ENCODE data around the gene RASA3.

The RASA3 gene

DNA sequence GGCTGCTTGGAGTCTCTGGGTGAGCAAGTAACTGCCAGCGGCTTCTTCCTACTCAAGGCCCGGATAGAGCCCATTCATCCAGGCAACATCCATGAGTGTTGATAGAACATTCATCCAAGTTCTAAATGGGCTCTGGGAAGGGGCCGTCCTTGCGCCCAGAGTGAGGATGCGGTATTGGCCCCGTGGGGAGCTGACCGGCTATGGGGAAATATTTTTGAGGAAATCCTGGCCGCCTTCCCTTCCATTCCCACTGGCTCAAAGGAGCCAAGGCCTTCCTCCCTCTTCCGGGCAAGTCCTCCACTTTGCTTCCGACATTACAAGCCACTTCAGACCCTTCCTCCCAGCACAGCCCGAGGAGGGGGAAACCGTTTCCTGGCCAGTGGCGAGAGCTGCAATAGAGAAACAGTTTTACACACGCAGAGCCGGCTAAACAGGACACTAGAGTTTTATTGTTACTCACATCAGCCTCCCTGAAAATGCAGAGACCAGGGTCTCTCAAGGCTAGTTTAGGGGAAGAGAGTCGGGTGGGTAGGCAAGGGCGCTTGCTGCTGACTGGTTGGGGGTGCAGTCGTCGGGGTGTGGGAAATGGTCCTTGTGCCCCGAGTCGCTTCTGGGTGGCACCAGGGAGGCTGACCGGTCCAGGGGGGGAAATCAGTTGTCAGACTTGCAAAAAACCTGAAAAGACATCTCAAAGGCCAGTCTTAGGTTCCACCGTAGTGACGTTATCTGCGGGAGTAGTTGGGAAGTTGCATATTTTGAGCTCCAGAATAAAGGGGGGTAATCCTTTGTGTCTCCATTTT lies 196.1 kb downstream of the RASA3 start:
- Histone ChIP-seq H3K9me3 (replicated peaks; ENCODE audit: insufficient read depth, low read length) (no peaks in the 10 kb centered on the region), H3K9me2 (replicated peaks; ENCODE audit: insufficient read depth, low read length) (no peaks in the 10 kb centered on the region), H3K36me3 (replicated peaks; ENCODE audit: insufficient read depth, low read length) (no peaks in the 10 kb centered on the region), H4K20me1 (ENCODE audit: insufficient read depth, low read length) (no peaks in the 10 kb centered on the region), H3K9ac (ENCODE audit: low read length) (no peak overlapping the region), H3F3A (ENCODE audit: insufficient read depth, low read length) (peaks cover under 1% of the 10 kb centered on the region; the same call in 1 of the 2 replicates), H3K27me3 (replicated peaks; ENCODE audit: insufficient read depth, low read length) (no peaks in the 10 kb centered on the region), H2AFZ (ENCODE audit: low read length) (no peak overlapping the region), H3K4me1 (ENCODE audit: low read length) (peaks cover 8% of the 10 kb centered on the region), H3K4me3 (ENCODE audit: low read length) (no peak overlapping the region), H3K4me2 (ENCODE audit: low read depth, low read length) (no peak overlapping the region), H3K27ac (ENCODE audit: low read length) (no peak overlapping the region), H3K79me2 (ENCODE audit: low read length) (no peaks in the 10 kb centered on the region)
- TF ChIP-seq EZH2phosphoT487 (IDR thresholded peaks at IDR 0.05; ENCODE audit: low read length) (no peak), EZH2 (optimal IDR thresholded peaks at IDR 0.05; ENCODE audit: low read depth, low read length) (no peak)
- TF ChIP-seq, protein P1, sequence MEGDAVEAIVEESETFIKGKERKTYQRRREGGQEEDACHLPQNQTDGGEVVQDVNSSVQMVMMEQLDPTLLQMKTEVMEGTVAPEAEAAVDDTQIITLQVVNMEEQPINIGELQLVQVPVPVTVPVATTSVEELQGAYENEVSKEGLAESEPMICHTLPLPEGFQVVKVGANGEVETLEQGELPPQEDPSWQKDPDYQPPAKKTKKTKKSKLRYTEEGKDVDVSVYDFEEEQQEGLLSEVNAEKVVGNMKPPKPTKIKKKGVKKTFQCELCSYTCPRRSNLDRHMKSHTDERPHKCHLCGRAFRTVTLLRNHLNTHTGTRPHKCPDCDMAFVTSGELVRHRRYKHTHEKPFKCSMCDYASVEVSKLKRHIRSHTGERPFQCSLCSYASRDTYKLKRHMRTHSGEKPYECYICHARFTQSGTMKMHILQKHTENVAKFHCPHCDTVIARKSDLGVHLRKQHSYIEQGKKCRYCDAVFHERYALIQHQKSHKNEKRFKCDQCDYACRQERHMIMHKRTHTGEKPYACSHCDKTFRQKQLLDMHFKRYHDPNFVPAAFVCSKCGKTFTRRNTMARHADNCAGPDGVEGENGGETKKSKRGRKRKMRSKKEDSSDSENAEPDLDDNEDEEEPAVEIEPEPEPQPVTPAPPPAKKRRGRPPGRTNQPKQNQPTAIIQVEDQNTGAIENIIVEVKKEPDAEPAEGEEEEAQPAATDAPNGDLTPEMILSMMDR (IDR thresholded peaks at IDR 0.05; ENCODE audit: low read length), result no peak
- no peak for DNase-seq

- H3K9ac ChIP-seq (ENCODE audit: low read length), result no peak overlapping the region
- no peak overlapping the region for H3K27ac ChIP-seq (ENCODE audit: low read length)
- no peak for DNase-seq
- H3K79me2 ChIP-seq (ENCODE audit: low read length), result no peaks in the 10 kb centered on the region
- peaks cover 10% of the 10 kb centered on the region for H3K4me1 ChIP-seq (ENCODE audit: low read length)
- no peak overlapping the region for H3K4me2 ChIP-seq (ENCODE audit: low read depth, low read length)
- H3K9me2 ChIP-seq (replicated peaks; ENCODE audit: insufficient read depth, low read length), result no peaks in the 10 kb centered on the region
- no peaks in the 10 kb centered on the region for H3K9me3 ChIP-seq (replicated peaks; ENCODE audit: insufficient read depth, low read length)
- no peak overlapping the region for H3K4me3 ChIP-seq (ENCODE audit: low read length)
- no peak overlapping the region for H2AFZ ChIP-seq (ENCODE audit: low read length)
- TF ChIP-seq, protein P1 (IDR thresholded peaks at IDR 0.05; ENCODE audit: low read length), result no peak
- TF ChIP-seq EZH2phosphoT487 (IDR thresholded peaks at IDR 0.05; ENCODE audit: low read length) (no peak), EZH2 (optimal IDR thresholded peaks at IDR 0.05; ENCODE audit: low read depth, low read length) (no peak)
- H3K27me3 ChIP-seq (replicated peaks; ENCODE audit: insufficient read depth, low read length), result no peaks in the 10 kb centered on the region
- peaks cover 2% of the 10 kb centered on the region; the same call in 1 of the 2 replicates for H3F3A ChIP-seq (ENCODE audit: insufficient read depth, low read length)
- H4K20me1 ChIP-seq (ENCODE audit: insufficient read depth, low read length), result no peaks in the 10 kb centered on the region
- H3K36me3 ChIP-seq (replicated peaks; ENCODE audit: insufficient read depth, low read length), result no peaks in the 10 kb centered on the region
These were observed 197.2 kb downstream of the RASA3 start for GRCh38 chr13:113935001-113935844.

GRCh38 chr13:113934576-113934975 lies 197.8 kb downstream of the RASA3 start:
- TF ChIP-seq, protein P1 (IDR thresholded peaks at IDR 0.05; ENCODE audit: low read length), result no peak
- TF ChIP-seq EZH2 (optimal IDR thresholded peaks at IDR 0.05; ENCODE audit: low read depth, low read length), result no peak
- no peak for TF ChIP-seq EZH2phosphoT487 (IDR thresholded peaks at IDR 0.05; ENCODE audit: low read length)
- no peaks in the 10 kb centered on the region for H3K79me2 ChIP-seq (ENCODE audit: low read length)

More at GRCh38 chr13:113934576-113934975, 197.8 kb downstream of the RASA3 start:
- H3K4me1 ChIP-seq (ENCODE audit: low read length), result peaks cover 10% of the 10 kb centered on the region
- no peaks in the 10 kb centered on the region for H3K27me3 ChIP-seq (replicated peaks; ENCODE audit: insufficient read depth, low read length)
- H2AFZ ChIP-seq (ENCODE audit: low read length), result no peak overlapping the region
- no peak overlapping the region for H3K4me2 ChIP-seq (ENCODE audit: low read depth, low read length)
- H3K9ac ChIP-seq (ENCODE audit: low read length), result no peak overlapping the region
- H3K9me3 ChIP-seq (replicated peaks; ENCODE audit: insufficient read depth, low read length), result no peaks in the 10 kb centered on the region
- H3K27ac ChIP-seq (ENCODE audit: low read length), result no peak overlapping the region
- no peaks in the 10 kb centered on the region for H4K20me1 ChIP-seq (ENCODE audit: insufficient read depth, low read length)
- H3K36me3 ChIP-seq (replicated peaks; ENCODE audit: insufficient read depth, low read length), result no peaks in the 10 kb centered on the region
- no peaks in the 10 kb centered on the region for H3K9me2 ChIP-seq (replicated peaks; ENCODE audit: insufficient read depth, low read length)
- no peak overlapping the region for H3K4me3 ChIP-seq (ENCODE audit: low read length)
- H3F3A ChIP-seq (ENCODE audit: insufficient read depth, low read length), result peaks cover 2% of the 10 kb centered on the region; the same call in 1 of the 2 replicates
- DNase-seq, result no peak

Data from MM.1S (cell line).